GM19035 (cell line): Measurements from ENCODE around the gene ZNF281.
"Not testable (repeated sequence)": the region's sequence is repeated elsewhere in the genome, so short reads cannot be mapped to it uniquely, and the experiment has no call there.

Source experiments
- ATAC-seq: cut with Tn5 transposase; IDR thresholded peaks from one replicate; pipeline ENCODE4 v1.9.1; 2021; ENCODE audit not compliant: unreplicated experiment

Gene ZNF281, protein sequence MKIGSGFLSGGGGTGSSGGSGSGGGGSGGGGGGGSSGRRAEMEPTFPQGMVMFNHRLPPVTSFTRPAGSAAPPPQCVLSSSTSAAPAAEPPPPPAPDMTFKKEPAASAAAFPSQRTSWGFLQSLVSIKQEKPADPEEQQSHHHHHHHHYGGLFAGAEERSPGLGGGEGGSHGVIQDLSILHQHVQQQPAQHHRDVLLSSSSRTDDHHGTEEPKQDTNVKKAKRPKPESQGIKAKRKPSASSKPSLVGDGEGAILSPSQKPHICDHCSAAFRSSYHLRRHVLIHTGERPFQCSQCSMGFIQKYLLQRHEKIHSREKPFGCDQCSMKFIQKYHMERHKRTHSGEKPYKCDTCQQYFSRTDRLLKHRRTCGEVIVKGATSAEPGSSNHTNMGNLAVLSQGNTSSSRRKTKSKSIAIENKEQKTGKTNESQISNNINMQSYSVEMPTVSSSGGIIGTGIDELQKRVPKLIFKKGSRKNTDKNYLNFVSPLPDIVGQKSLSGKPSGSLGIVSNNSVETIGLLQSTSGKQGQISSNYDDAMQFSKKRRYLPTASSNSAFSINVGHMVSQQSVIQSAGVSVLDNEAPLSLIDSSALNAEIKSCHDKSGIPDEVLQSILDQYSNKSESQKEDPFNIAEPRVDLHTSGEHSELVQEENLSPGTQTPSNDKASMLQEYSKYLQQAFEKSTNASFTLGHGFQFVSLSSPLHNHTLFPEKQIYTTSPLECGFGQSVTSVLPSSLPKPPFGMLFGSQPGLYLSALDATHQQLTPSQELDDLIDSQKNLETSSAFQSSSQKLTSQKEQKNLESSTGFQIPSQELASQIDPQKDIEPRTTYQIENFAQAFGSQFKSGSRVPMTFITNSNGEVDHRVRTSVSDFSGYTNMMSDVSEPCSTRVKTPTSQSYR

DNA sequence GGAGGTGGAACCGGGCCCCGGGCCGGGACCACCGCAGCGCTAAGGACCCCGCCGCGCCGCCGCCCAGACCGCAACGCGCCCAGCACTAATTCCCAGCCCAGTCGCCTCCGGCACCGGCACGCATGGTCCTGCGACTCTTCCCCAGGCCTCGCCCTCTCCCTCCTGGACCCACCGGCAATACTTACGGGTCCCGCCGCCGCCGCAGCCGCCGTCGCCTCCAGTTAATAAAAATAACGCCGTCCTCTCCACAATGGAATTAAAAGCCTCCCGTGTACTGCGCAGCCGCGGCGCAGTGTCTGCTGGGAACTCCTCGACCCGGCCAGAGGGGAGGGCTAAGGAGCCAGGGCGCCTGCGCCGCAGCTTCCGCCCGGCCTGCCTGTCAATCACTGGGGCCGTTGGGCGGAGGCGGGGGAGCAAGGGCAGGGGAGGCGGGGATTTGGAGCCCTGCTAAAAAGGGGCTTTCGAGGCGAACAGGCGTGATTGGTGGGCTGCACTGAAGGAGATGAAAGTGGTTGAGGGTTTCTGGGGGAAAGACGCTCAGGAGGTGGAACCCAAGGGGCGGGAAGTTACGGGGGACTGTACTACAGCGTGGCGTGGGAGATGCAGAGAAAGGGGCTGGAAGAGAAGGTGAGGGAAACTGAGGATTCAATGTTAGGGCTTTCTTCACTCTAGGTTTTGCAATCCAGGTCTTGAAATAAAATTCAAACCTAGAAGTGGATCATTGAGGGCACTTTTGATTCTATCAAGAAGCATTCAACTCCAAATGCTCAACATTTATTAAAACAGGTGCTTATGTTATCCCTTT, at the start of gene ZNF281:
TSS of gene ZNF281 (minus strand) at position 276 of the 805 bp plus-strand sequence. CDS start 331 bp downstream, outside the sequence.
- ATAC-seq, result peak; percentile 96

DNA sequence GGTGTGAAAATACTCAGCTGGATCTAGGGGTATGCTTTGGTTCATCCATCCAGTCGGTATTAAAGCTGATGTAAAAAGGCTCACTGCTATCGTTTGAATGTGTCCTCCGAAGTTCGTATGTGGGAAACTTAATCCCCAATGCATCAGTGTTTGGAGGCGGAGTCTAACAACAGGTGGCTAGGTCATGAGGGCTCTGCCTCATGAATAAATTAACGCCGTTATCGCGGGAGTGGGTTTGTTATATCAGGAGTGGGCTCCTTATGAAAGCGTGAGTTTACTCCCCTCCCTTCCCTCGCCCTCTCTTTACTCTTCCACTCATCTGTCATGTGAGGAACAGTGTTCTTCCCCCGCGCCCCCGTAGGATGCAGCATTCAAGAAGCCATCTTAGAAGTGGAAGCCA, 48.9 kb upstream of the ZNF281 start:
- no peak for ATAC-seq

DNA sequence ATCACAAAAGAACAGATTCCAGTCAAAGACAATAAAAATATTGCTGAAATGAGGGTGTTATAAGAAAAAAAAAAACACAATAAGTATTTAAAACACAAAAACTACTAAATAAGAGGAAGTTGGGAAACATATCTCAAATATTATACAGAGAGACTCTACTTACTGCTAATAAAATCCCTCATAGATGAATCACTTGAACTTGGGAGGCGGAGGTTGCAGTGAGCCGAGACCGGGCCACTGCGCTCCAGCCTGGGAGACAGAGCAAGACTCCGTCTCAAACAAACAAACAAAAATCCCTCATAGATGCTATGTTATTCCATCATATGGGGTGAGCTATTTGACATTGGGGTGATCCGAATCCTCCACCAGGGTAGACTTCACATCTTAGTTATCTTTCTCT, 48.0 kb upstream of the ZNF281 start:
- ATAC-seq, result no peak

DNA sequence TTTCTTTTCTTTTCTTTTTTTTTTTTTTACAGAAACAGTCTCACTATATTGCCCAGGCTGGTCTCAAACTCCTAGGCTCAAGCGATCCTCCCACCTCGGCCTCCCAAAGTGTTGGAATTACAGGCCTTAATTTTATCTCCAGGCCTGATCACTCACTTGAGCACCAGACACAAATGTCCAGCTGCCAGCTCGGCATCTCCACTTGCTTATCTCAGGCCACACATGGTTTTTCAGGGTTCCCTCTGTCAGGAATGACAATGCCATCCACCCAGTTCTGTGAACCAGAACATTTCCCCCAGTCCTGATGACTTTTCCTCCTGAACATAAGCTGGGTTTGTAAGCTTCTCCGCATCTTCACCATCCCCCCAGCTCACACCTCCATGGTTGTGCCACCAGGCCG, 44.6 kb upstream of the ZNF281 start:
- ATAC-seq, result no peak

DNA sequence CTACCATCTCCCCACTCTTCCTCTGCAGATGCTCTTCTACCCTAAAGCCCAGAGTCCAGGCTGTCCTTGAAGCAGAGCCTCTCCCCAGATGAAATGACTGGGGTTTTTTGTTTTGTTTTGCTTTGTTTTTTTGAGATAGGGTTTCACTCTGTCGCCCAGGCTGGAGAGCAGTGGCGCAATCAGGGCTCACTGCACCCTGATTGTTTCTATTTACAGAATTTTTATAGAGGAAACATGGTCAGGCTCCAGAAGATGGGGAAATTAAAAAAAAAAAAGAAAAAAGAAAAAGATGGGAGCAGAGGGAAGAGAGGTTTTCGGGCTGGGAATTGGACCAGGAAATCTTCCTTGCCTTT, 43.7 kb upstream of the ZNF281 start:
- ATAC-seq, result no peak

GRCh38 chr1:200452850-200453552, 43.2 kb upstream of the ZNF281 start:
- ATAC-seq, result no peak

DNA sequence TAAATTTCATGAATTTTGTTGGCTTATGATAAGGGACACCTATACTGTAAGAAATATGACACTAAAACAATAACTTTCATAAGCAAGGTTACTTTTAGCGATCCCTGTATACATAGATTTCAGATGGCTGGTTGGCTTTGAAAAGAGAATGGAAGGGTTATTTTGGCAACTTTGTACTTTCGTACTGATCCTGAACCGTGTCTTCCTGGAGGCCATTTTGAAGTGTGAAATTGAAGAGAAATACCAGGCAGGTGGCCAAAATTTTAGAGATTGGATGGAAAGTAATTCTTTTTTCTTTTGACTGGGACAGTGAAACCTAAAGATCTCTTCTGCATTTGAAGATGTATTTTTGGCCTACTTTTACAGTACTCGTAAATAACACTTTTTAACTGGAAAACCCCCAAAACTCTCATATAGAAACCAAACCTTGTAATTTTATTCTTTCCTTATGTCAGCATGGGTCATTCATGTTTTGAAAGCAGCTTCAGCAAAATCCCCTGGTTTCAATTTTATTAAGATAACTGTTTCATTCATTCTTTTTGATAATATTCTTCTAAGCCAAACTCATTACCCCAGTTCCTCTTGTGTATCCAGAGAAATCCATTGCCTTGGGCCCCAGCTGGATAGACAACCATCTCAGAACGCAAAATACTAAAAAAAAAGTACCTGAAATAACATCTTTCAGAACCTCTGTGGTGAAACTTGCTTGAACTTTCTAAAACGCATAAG, 38.4 kb upstream of the ZNF281 start:
- peak; percentile 93 for ATAC-seq

DNA sequence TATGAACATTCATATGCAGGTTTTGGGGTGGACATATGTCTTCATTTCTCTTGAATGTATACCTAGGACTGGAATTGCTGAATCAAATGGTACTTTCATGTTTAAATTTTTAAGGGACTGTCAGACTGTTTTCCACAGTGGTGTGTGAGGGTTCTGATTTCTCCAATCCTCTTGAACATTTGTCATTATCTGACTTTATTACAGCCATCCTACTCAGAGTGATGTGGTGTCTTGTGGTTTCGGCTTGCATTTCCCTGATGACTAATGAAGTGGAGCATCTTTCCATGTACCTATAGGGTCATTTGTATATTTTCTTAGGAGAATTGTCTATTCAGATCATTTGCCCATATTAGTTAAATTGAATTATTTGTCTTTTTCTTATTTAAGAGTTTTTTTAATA, 35.4 kb upstream of the ZNF281 start:
- ATAC-seq, result no peak

DNA sequence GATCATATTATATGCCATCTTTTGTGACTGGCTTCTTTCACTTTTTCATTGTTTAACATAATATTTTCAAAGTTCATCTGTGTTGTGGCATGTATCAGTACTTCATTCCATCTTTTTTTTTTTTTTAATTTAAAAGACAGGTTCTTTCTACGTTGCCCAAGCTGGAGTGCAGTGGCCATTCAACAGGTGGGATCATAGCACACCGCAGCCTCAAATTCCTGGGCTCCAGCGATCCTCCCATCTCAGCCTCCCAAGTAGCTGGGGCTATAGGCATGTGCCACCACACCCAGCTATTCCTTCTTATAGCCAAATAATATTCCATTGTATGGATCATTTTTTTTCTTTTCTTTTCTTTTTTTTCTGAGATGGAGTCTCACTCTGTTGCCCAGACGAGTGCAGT, 34.6 kb upstream of the ZNF281 start:
- no peak for ATAC-seq

DNA sequence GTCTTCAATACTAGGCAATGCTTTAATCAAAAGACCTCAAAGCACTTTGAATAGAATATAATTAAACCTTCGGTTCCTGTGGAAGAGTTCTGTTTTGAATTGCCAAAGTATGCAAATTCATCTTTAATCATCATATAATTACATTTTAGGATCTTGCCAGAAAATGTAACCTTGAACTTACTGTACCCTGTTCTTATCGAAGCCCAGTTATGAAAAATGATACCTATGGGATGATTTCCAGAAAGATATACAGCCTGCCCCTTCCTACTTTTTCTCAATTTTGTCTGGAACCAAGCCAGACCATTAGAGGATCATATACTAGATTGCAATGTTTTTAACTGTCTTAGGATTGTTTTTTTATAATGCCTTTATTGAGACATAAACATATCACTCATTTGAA, 34.0 kb upstream of the ZNF281 start:
- ATAC-seq, result no peak

GRCh38 chr1:200442537-200443156, 32.8 kb upstream of the ZNF281 start:
- ATAC-seq, result no peak

- ATAC-seq, result no peak
Measured at GRCh38 chr1:200442023-200442422, 32.2 kb upstream of the ZNF281 start.

DNA sequence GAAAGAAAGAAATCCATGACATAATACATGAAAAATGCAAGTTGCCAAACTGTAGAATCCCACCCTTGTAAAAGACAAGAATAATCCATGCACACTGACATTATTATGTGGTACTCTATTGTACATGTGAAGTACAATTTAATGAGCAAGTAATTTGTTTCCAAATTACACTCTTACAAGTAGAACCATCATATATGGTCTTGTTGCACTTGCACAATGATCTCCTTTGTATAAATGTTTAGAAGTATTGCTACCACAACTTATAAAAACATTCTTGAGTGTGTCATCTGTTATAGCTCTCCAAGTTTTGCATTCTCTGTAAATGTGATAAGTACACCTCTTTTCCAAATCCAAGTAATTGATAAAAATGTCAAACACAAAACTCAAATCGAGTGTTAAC, 29.1 kb upstream of the ZNF281 start:
- ATAC-seq, result no peak

- not testable (repeated sequence) for ATAC-seq
Measured at GRCh38 chr1:200438413-200438812, 28.6 kb upstream of the ZNF281 start.

- ATAC-seq, result peak; percentile 78
Measured at GRCh38 chr1:200437556-200438203, 27.8 kb upstream of the ZNF281 start.

DNA sequence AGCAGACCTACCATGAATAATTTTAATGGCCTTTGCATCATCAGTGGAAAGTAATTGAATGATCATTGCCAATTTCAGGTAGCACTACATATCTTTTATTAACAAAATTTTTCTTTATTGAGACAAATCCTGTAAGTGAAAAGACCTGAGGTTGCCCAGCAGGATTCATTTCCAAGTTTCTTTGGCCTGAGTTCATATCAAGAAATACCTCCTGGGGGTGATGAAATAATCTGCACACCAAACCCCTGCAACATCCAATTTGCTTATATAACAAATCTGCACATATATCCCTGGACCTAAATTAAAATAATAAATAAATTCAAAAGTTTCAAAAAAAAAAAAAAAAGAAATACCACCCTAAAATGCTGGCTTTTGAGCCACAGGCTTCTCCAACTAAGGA, 27.3 kb upstream of the ZNF281 start:
- no peak for ATAC-seq

DNA sequence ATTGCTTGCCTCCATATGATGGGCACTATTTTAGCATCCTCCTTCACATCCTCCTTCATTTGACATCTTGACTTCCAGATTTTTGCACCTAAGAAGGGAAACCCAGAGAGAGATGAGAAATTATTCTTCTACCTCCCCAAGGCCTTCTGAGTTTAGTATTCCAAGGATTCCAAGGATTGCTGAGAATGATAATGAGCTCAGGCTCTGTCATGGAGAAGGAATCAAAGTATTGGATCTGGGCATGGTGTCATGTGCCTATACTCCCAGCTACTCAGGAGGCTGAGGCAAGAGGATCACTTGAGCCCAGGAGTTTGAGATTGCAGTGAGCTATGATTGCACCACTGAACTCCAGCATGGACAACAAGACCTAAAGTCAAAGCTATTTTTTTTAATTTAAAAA, 26.6 kb upstream of the ZNF281 start:
- no peak for ATAC-seq

GRCh38 chr1:200435200-200435780, 25.5 kb upstream of the ZNF281 start:
- no peak for ATAC-seq

- ATAC-seq, result no peak
Measured at GRCh38 chr1:200433586-200433985, 23.8 kb upstream of the ZNF281 start.
